ENCODE data around the gene CUX1.

Gene CUX1

DNA sequence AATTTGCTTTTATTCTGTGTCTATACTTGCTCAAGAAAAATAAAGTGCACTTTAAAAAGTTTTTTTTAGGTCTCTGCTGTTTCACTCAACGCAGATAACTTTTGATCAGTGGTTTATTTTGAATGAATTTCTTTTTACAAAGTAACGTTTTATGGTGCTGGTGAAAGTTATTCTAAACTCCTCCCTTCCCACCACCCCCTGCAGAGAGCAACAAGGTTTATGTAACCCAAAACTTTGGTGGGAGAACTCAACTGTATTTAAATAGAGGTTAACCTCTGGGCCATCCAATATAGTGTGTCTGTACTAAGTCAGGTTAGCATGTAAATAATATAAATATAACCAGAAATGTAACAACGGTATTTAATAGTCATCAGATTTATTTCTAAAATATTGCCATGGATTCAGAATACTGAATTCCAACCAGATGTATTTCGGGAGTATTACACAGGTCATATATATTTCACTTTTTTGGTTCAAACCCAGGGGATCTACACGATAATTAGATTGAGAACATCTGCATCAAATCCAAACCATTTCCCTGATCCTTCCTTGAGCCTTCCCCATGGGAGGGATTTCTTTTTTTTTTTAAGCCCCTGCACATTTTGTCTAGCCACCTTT lies 3.9 kb upstream of the CUX1 start:
- ATAC-seq: no peak
- TF ChIP-seq PPARA (CRISPR knock-in tag; IDR thresholded peaks at IDR 0.05; ENCODE audit: borderline replicate concordance) (no peak), ZNF565 (CRISPR knock-in tag; conservative IDR thresholded peaks at IDR 0.05; ENCODE audit: low read depth) (no peak), ZFP3 (CRISPR knock-in tag; IDR thresholded peaks at IDR 0.05) (no peak), ARNTL (CRISPR knock-in tag; IDR thresholded peaks at IDR 0.05; ENCODE audit: borderline replicate concordance, low read depth) (no peak), RARB (CRISPR knock-in tag; IDR thresholded peaks at IDR 0.05) (no peak), TOX (CRISPR knock-in tag; IDR thresholded peaks at IDR 0.05; ENCODE audit: borderline replicate concordance) (no peak), SNAI2 (CRISPR knock-in tag; IDR thresholded peaks at IDR 0.05) (no peak), BACH2 (CRISPR knock-in tag; IDR thresholded peaks at IDR 0.05; ENCODE audit: borderline replicate concordance) (no peak), ZNF8 (CRISPR knock-in tag; IDR thresholded peaks at IDR 0.05) (no peak), GLIS3 (CRISPR knock-in tag; IDR thresholded peaks at IDR 0.05) (no peak)
- TF ChIP-seq, protein P1, sequence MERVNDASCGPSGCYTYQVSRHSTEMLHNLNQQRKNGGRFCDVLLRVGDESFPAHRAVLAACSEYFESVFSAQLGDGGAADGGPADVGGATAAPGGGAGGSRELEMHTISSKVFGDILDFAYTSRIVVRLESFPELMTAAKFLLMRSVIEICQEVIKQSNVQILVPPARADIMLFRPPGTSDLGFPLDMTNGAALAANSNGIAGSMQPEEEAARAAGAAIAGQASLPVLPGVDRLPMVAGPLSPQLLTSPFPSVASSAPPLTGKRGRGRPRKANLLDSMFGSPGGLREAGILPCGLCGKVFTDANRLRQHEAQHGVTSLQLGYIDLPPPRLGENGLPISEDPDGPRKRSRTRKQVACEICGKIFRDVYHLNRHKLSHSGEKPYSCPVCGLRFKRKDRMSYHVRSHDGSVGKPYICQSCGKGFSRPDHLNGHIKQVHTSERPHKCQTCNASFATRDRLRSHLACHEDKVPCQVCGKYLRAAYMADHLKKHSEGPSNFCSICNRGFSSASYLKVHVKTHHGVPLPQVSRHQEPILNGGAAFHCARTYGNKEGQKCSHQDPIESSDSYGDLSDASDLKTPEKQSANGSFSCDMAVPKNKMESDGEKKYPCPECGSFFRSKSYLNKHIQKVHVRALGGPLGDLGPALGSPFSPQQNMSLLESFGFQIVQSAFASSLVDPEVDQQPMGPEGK (CRISPR knock-in tag; IDR thresholded peaks at IDR 0.05; ENCODE audit: borderline replicate concordance): no peak
- TF ChIP-seq, protein P2, sequence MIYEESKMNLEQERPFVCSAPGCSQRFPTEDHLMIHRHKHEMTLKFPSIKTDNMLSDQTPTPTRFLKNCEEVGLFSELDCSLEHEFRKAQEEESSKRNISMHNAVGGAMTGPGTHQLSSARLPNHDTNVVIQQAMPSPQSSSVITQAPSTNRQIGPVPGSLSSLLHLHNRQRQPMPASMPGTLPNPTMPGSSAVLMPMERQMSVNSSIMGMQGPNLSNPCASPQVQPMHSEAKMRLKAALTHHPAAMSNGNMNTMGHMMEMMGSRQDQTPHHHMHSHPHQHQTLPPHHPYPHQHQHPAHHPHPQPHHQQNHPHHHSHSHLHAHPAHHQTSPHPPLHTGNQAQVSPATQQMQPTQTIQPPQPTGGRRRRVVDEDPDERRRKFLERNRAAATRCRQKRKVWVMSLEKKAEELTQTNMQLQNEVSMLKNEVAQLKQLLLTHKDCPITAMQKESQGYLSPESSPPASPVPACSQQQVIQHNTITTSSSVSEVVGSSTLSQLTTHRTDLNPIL (CRISPR knock-in tag; IDR thresholded peaks at IDR 0.05; ENCODE audit: low read depth): no peak

DNA sequence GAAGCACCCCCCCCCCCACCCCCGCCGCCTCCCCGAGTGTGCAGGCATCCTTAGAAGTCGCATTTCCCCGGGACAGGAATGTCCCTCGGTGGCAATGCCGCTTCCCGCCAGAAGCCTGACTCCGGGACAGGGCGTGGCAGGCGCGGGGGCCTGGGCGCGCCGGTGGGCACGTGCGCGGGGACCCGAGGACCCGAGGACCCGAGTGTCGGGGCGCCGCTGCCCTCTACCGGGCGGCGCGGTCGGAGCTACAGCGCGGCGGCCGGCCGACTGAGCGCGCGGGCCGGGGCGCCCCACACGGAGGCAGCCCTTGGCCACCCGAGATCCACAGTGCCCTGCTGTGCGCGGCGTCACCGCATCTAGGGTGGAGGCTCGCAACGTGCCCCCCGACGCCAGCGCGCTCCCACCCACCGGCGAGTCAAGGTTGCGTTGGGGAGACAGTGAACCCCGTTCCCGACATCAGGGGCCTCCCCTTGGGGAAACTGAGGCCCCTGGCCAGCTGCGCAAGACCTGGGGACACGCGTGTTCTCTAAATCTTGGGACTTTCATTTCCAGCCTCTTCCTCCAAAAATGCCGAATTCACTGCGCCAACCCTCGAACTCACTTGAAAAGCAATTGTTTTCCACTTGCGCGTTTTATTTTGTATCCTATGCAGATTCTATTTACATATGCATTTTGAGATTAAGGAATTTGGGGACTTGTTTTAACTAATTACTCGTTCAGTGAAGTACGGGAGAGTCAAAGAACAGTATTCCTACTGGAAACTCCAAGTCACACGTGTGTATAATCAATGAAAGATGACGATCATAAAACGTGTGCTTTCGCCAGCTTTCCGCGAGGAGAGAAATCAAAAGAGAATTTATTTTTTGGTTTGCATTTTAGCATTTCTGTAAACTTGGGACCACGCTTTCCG lies 3.1 kb upstream of the CUX1 start:
- ATAC-seq: peak; percentile 85
- TF ChIP-seq, protein P3, sequence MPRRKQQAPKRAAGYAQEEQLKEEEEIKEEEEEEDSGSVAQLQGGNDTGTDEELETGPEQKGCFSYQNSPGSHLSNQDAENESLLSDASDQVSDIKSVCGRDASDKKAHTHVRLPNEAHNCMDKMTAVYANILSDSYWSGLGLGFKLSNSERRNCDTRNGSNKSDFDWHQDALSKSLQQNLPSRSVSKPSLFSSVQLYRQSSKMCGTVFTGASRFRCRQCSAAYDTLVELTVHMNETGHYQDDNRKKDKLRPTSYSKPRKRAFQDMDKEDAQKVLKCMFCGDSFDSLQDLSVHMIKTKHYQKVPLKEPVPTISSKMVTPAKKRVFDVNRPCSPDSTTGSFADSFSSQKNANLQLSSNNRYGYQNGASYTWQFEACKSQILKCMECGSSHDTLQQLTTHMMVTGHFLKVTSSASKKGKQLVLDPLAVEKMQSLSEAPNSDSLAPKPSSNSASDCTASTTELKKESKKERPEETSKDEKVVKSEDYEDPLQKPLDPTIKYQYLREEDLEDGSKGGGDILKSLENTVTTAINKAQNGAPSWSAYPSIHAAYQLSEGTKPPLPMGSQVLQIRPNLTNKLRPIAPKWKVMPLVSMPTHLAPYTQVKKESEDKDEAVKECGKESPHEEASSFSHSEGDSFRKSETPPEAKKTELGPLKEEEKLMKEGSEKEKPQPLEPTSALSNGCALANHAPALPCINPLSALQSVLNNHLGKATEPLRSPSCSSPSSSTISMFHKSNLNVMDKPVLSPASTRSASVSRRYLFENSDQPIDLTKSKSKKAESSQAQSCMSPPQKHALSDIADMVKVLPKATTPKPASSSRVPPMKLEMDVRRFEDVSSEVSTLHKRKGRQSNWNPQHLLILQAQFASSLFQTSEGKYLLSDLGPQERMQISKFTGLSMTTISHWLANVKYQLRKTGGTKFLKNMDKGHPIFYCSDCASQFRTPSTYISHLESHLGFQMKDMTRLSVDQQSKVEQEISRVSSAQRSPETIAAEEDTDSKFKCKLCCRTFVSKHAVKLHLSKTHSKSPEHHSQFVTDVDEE (CRISPR knock-in tag; IDR thresholded peaks at IDR 0.05): peak; percentile 79; the same call in 1 of the 2 replicates
- 0 out of 2 replicates have a peak, but pooled peaks have one; percentile 63 for TF ChIP-seq CSDC2 (CRISPR knock-in tag; IDR thresholded peaks at IDR 0.05)
- 0 out of 2 replicates have a peak, but pooled peaks have one; percentile 20 for TF ChIP-seq ESRRG (CRISPR knock-in tag; IDR thresholded peaks at IDR 0.05)
- no peak for TF ChIP-seq ARNTL (CRISPR knock-in tag; IDR thresholded peaks at IDR 0.05; ENCODE audit: borderline replicate concordance, low read depth)
- peak; percentile 42; the same call in 1 of the 2 replicates for TF ChIP-seq ZFP3 (CRISPR knock-in tag; IDR thresholded peaks at IDR 0.05)

DNA sequence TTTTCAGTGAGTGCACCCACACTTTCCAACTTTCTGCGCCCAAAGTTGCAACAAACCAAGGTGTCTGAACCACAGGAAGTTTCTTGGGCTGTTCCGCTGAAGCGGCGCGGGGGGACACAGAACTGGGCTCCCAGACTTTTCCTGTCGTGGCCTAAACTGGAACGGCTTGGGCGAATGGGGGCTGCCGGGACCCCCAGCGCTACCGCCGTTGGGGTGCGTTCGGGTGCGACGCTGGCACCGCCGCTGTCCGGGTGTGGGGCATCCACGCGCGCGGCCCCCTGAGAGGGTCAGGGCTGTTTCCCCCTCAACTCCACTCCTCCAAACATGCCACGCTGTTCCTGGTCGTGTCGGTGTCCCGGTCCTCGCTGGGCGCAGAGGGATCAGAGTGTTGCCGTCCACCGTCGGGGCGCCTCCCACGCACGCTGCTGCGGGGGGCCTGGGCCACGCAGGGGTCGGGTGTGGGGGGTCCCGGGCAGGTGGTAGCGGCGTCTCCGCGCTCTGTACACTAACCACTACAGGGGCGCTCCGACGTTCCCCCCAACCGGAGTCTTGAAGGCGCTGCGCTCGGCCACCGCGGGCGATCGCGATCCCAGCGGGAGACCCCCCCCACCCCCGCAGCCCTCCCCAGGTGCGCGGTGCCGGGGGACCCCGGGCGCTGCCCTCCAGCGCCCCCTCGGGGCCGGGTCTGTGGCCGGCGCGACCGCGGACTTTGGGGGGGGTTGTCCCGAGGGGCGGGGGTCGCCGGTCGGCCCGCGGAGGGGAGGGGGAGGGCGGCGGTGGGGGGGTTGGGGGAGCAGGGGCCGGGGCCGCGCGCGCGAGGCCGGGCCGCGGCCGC lies 2.2 kb upstream of the CUX1 start:
- ATAC-seq: peak; percentile 43
- TF ChIP-seq RARB (CRISPR knock-in tag; IDR thresholded peaks at IDR 0.05) (no peak), TOX (CRISPR knock-in tag; IDR thresholded peaks at IDR 0.05; ENCODE audit: borderline replicate concordance) (no peak), SNAI2 (CRISPR knock-in tag; IDR thresholded peaks at IDR 0.05) (no peak), ISL1 (CRISPR knock-in tag; IDR thresholded peaks at IDR 0.05) (no peak), TCF4 (CRISPR knock-in tag; IDR thresholded peaks at IDR 0.05; ENCODE audit: borderline replicate concordance) (no peak), ZFP3 (CRISPR knock-in tag; IDR thresholded peaks at IDR 0.05) (no peak)
- TF ChIP-seq, protein P1 (CRISPR knock-in tag; IDR thresholded peaks at IDR 0.05; ENCODE audit: borderline replicate concordance): peak; percentile 24; the same call in 1 of the 2 replicates

Data from SK-N-SH treated with all-trans-retinoic acid at 6 μM for 48 hours (cell line).